Measurements from ENCODE around the gene RASGRP1.

DNA sequence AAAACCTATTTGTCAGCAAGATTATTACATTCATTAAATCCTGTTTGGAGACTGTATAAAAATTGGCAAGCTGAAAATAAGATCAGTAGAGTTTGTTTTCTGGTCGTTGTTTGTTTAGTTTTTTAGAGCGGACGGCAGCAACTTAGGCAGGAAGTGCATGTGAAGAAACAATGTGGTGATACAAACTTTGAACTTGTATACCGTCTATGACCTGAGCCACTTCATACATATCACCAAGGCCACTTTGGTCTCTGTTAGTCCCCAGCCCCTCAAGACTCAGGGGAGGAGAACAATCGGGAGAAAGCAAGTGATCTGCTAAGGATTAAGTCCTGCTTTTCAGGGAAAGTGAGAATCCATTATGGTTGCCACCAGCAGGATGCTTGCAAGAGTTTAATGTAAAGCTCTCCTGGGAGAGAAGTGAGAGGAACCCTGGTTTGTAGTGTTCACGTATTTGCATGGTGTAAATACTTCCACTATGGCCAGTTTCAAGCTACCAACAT is 31.1 kb downstream of the RASGRP1 start:
- TF ChIP-seq CTCF (IDR thresholded peaks at IDR 0.05) (no peak), ZFX (IDR thresholded peaks at IDR 0.05; ENCODE audit: borderline replicate concordance) (no peak)

Data from 22Rv1 (cell line).